NCI-H1930 (cell line): Measurements from ENCODE around the gene RAP1GAP.

Source experiments
- DNase-seq, 2 experiments: peaks; one replicate each; lab custom pipeline; 2025; lab: John Stamatoyannopoulos, UW

Gene RAP1GAP

GRCh38 chr1:21662426-21663247 lies 6.5 kb downstream of the RAP1GAP start:
- no peak for DNase-seq

- DNase-seq = no peak
Measured at GRCh38 chr1:21661886-21662285, 7.3 kb downstream of the RAP1GAP start.

DNA sequence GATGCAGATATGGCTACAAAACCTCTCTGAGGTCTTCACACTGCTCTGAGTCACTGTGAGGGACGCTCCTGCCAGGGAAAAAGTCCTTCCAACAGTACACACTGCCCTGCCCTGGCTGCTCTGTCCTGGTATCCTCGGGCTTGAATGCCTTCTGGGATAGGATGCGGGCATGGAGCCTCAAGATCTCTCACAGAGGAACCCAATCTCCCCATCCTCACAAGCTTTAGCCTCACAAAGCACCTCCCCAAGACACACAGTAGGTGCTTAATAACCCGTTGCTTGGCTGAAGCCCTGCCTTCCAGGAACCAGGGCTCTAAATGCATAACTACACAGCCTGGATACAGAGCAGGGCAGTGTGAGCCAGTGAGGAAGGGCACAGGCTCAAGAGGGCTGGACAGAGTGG lies 9.2 kb downstream of the RAP1GAP start:
- no peak for DNase-seq

- peak; percentile 63 to 76 for DNase-seq
Measured at GRCh38 chr1:21659099-21659923, 9.8 kb downstream of the RAP1GAP start.

GRCh38 chr1:21657456-21658190 lies 11.5 kb downstream of the RAP1GAP start:
- DNase-seq = no peak

DNA sequence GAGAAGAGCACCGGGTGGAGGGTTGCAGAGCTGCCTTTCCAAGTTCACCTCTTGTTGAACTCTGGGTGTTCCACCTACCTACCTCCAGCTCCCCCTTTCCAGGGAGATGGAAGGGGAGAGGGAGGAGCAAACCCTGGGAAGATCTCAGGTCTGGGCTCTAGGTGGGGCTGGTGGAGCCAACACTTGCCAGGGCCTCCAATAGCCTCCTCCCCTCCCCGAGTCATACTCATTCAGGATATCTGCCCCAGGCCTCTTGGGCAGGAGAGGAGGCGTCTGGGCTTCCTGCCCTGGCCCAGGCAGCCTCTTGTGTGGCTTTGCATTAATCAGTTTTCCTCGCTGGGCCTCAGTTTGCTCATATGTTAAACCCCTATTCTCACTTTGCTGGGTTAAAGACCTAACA lies 13.4 kb downstream of the RAP1GAP start:
- DNase-seq = no peak

- no peak for DNase-seq
Measured at GRCh38 chr1:21655259-21655658, 13.9 kb downstream of the RAP1GAP start.

DNA sequence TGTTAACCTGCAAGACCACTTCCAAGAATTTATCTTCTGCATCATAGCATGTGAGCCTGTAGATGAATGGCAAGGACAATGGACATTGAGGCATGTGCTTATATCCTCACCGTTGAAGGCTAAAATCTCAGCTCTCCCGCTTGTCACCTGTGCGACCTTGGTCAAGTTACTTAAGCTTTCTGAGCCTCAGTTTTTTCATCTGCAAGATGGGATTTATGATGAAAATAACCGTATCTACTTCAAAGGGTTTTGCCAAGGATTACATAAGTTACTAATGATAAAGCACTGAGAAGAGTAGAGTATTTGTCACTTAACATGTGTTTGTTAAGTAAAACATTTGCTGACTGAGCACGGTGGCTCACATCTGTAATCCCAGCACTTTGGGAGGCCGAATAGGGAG lies 14.9 kb downstream of the RAP1GAP start:
- no peak for DNase-seq

DNA sequence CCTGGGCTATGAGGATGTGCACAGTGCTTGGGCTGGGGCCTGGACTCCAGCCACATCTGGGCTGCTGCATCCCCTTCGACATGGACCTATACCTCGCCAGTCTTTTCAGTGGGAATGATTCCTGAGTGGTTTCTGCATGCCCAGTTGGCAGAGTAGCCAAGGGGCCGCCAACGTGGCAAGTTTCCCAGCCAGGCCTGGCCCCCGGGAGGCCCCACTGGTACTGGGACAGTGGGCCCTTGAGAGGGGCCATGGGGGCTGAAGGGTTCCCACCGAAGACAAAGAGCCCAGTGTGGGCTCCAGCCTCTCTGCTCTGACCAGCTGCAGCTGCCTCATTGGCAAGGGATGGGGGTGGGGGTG lies 15.4 kb downstream of the RAP1GAP start:
- no peak for DNase-seq

DNA sequence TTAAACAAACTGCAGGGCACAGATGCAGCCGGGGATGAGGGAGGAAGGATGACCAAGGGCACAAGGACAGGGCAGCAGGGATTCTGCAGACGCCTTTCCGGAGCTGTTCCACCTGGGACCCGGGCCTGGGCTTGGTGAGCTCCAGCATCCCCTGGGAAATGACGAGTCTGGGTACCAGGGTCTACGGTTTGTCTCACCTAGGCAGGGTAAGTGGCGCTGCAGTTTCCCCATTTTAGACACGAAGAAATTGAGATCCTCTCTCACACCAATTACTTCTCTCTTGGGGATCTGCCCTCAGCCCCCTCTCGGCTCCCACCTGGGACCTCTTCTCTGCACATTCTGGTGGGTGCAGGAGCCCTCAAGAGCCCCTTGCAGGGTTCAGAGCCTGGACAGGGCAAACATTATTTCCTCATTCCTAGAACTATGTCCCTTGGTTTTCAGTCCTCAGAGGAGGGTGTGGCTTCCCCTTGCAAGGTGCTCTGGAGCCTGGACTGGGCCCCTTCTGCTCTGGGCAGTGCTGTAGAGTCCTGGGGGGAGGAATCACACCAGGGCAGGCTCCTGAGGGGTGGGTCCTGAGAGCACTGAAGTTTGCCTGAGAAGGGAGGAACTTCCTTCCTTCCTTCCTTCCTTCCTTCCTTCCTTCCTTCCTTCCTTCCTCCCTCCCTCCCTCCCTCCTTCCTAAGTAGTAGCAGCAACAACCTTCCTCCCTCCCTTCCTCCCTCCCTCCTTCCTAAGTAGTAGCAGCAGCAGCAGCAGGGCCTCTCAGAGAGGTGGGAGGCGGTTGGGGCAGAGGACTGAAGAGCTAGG lies 16.0 kb downstream of the RAP1GAP start:
- no peak for DNase-seq

GRCh38 chr1:21652101-21652936 lies 16.8 kb downstream of the RAP1GAP start:
- no peak for DNase-seq

GRCh38 chr1:21651214-21652042 lies 17.7 kb downstream of the RAP1GAP start:
- DNase-seq = peak; percentile 51 to 70

GRCh38 chr1:21650400-21650799 lies 18.8 kb downstream of the RAP1GAP start:
- DNase-seq = no peak

DNA sequence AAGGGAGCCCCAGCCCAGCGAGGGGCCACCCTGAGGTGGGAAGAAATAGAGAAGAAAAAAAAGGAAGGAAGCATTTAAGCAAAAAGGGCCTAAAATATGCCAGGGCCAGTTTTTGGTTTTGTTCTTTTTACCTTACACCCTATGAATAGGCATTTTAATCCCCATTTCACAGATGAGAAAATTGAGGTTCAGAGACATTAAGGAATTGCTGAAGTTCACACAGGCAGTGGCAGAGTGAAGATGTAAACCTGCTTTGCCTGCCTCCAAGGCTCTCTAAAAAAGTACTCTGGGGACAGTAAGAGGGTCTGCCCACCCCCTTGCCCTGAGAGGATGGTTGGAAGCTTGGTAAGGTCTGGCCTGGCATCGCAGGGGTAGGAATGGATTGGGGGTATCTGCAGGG lies 19.8 kb downstream of the RAP1GAP start:
- DNase-seq = no peak

GRCh38 chr1:21648791-21649190 lies 20.4 kb downstream of the RAP1GAP start:
- no peak for DNase-seq

DNA sequence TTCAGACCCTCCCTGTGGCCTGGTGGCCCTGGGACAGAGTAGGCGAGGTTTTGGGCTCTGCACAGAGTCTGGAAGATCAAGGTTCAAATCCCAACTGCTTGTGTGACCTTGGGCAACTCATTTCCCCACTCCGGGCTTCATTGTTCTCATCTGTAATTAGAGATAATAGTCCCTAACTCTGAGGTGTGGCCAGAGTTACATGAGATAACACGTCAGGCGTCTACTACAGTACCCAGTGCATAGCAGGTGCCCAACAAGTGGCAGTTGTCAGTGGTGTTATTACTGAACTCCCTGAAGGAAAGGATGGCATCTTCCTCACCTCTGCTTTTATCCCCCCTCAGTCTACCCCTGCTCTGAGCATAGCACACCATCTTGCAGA lies 20.8 kb downstream of the RAP1GAP start:
- DNase-seq = no peak

DNA sequence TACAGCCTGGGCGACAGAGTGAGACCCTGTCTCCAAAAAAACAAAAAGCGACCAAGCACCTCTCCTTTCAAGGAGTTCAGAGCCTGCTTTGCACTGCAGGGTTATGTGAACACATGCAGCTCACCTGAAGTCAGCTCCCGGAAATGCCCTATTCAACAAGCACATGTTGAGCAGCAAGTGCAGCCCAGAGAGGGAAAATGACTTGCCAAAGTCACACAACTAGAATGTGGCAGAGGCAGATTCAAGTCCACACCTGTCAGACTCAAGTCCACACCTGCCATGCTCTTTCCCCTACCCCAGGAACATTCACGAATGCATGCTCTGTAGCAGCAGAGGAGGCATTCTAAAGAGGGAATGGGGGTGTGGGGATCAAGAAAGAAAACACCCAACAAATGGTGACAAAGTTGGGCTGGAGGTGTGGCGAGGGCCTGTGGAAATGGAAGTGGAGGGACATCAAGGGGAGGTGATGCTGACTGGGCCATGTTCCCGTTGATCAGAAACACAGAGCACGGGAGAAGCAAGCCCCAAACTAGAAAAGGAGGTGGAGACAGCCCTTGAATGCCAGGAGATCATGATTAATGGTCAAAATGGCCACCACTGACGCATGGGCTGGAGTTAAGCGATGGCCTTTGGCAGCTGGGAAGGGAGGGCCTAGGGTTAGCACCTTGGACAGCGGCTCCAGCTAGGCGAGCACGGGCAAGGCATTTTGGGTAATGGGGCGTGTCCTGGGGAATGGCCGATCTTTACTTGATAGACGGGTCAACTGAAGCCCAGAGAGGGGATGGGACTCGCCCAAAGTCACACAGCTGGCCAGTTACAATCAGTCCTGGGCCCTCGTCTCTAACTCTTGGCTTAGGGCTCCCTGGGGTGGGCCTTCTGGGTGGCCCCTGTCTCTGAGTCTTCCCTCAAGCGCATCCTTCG lies 21.5 kb downstream of the RAP1GAP start:
- no peak for DNase-seq

DNA sequence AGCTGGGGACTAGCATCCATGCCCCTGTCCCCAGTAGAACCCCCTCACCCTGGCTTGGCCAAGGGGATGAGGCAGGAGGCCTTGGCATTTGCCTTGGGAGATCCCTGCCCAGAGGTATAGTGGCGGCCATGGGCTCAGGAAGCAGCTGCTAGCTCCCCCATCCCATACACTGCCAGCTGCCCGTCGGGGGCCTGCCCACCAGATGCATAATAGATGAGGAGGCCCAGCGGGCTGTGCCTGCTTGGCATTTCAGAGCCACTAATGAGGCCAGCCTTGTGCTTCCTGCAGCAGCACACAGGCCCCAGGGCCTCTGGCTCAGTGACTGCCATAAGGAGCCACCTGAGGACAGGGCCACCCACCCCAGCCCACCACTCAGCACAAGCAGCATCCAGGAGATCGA lies 23.6 kb downstream of the RAP1GAP start:
- no peak for DNase-seq

GRCh38 chr1:21644906-21645305 lies 24.3 kb downstream of the RAP1GAP start:
- DNase-seq = no peak
